ENCODE measurements around the gene MEIS2.

MEIS2 gene

DNA sequence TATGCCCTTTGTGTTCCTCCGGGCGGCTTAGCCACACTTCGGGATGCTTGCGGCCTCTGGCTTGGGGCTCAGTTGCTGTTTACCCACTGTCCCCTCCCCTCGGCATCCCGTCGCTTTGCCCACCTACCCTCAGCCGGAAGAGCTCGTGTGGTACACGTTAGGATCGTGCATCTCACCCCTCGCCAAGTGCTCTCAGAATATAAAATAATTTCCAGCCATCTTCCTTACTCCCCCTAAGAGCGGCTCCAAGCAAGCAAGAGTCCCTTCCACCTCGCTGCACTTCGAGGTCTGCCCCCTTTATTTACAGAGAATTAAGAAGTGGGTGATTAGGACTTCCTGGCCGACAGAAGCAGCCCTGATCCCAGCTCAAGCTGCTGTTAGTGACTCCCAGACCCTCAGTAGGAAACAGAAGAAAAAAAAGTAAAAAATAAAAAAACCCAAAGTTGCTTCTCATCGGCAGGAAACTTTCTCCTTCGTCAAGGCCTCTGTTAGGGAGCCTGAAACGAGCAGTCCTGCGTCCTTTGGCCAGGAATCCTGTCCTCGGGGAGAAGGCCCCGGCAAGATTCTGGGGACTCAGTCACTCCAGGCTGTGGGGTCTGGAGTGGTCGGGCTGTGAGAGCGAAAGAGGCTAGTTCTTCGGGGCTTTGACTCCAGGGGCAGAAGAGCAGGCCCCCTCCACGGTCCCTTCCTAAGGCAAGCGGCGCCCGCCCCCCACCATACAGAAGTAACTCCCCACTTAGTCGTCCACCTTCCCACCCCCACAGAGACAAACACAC lies 3.0 kb downstream of the MEIS2 start:
- DNase-seq = no peak

DNA sequence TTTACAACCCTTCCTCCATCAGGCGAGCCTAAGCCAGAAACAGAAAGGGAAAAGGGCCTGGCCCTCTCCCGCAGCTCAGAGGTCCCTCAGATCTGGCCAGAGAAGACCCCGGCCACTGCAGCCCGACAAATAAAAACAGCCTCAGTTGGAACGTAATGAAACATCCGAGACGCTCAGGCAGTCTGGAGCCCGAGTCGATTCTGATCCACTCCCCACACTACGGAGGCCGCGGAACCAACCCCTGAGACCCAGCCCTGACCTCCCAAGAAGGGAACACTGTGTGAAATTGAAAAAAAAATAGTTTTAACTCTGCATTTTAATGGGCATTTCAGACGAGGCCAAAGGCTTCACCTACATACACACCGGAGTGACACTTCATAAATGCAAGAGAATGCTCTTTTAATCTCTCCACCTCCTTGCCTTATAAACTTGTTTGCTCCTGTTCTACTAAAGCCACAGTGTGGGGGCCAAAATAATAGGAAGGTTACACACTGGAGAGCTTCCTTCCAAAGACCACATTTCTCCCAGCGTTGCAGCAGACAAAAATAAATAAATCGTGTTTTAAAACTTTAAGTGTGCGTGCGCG lies 3.7 kb downstream of the MEIS2 start:
- no peak for DNase-seq

DNA sequence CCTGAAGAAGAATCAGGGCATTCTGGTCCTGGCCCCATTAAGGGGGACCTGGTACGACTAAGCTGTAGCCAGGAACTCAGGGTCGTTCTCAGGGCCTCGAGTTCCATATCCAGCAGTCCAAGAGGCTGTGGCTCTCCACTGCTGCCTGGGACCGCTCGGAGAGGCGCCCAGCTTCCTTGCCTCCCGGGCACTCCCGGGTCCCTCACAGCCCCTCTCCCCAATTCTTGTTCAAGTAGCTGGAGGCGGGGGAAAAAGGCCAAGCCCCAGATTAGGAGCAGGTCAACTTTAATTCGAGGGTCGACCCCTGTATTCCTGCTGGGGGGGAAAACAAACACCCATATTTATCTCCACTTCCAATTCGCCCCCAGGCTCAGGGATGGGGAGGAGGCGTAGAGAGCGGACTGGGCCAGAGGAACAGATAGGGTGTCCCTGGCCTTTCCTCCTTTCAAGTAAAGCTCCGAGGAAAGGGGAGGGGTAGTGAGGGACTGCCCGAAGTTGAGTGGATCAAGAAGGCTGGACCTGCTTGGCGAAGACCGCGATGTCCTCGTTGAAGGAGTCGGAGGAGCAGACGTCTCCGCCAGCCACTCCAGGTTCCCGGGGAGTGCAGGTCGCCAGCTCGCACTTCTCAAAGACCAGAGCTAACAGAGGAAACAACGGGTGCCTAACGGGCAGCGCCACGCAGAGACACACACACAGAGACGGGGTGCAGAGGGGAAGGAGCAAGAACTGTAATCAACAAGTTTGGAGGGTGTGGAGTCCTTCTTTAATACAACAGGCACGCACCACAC lies 4.4 kb downstream of the MEIS2 start:
- DNase-seq = no peak

DNA sequence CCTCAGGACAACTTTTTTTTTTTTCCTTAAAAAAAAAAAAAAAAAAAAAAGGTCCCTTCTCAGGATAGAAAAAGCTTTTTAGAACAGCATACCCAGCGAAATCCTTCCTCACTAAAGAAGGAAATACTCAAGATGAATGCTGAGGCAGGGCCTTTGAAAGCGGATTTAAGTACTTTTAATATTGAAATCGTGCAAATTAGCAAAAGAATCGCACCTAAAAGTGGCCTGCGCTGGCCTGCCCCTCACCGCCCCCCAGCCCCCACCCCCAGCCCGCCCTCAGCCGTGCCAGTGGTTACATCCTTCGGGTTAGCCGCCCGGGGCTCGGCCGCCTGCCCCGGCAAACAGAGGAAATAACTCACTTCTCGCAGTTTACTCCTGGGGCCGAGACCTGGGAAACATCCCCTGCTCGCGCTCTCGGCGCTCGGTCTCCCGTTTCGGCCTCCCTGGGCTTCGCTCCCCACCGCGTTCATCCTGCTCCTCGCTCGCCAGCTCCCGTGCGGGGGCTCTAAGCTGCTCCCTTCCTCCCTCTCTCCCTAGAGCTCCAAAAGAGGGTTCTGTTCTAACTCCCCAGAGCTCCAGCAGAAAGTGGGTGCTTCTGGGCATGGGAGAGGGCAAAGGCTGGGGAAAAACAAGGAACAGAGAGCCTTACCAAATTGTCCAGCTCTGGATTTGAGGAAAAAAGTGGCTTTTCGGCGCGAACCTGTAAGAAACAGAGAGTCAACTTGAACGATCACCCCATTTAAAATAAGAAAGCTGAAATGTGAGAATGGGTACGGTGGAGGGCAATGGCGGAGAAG lies 5.2 kb downstream of the MEIS2 start:
- DNase-seq = no peak

DNA sequence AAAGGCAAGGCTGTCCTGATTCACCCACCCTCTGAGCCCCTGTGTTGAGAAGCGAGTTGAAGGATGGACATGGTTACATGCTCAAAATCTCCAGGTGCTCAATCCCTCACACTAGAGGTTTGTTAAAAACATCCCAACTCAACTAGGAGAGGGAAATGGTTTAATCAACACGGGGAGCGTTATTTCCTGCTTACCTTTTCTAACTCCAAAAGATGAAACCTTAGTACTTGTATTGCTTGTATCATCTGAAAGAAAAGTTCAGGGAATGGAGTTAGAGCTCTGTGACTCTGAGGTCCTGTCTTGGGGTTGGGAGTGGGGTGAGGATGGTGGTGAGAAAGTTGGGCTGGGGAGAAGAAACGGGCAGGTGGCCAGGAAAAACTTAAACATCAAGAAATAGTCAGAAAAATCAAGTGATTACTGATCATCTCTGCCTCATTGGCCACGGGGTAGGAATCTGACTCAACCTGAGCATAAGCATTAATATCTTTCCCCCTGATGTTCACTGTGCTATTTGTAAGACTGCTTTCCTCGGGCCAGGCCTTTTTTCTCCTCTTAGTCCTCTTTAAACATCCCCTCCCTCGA lies 5.9 kb downstream of the MEIS2 start:
- DNase-seq = no peak

DNA sequence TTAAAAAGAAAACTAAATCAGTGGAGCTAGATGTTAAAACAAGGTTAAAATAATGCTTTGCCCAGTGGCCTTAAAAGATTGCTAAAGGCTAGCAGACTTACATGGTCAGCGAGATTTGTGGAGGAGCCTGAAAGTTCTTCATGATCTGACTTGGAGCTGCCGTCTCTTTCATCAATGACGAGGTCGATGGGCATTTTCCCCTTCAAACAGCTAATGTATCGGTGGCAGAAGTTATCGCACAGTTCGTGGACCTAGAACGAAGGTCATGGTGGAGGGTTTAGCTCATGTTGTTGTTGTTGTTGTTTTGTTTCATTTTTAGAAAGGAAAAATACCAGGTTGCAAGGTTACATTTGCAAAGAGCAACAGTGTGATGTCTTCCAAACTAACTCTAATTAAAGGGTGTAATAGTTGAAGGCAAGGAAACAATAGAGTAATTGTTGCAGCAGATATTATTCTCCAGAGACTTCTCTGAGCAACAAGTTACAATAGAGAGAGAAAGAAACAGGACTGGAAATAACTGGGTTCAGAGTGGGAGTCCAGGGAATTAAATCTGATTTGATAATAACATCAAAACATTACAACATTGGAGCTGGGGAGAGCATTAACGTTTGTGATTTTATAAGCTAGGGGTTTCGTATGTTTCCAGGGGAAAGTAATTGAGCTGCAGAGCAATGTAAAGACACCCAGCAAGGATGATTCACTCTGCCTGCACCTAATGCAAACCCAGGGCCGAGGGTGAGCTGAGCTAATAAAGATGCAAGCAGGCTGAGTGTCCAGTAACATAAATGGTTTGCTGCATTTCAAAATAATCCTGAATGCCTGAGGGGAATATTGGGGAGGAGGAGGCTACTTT lies 6.6 kb downstream of the MEIS2 start:
- DNase-seq = no peak

DNA sequence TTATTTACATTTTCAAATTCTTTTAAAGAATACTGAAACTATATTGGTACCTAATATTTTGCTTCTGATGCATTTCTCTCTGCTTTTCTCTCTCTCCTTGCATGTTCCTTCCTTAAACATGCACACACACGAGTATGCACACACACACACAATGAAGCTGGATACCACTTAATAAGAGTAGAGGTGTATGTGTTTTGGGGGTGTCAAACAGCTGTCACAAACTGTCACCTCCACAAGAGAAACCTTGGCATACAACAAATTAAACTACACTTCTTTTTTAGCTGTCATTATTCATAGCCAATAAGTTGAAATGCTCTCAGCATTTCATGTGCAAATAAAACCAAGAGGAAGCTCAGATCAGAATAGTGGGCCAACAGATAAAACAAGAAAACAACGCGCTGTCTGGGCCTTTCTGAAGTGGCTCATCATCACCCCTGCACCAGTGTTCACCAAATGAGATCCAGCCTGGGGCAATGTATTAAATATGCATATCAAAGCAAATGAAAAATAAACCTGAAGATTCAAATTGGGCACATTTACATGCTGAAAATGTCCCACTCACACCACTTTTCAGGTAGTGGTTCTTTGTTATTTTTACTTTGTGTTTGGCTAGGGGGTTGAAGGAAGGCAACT lies 9.7 kb downstream of the MEIS2 start:
- DNase-seq = no peak

DNA sequence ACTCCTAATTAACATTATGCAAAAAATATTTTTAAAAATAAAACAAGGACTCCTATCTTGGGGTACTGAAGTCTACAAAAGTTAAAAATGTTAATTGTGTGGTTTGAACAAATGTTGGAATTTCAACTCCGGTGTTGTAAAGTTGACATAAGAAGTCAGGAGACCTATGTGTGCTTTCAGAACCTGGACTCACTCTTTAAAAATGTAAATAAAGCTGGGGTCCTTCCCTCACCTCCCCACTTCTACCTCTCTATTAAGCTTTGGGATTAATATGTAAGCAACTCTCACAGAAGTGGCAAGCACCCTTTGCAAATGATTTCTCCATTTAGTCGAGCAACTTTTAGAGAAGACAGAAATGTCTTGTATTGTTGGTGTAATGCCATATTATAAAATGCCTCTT lies 11.9 kb downstream of the MEIS2 start:
- DNase-seq = no peak

DNA sequence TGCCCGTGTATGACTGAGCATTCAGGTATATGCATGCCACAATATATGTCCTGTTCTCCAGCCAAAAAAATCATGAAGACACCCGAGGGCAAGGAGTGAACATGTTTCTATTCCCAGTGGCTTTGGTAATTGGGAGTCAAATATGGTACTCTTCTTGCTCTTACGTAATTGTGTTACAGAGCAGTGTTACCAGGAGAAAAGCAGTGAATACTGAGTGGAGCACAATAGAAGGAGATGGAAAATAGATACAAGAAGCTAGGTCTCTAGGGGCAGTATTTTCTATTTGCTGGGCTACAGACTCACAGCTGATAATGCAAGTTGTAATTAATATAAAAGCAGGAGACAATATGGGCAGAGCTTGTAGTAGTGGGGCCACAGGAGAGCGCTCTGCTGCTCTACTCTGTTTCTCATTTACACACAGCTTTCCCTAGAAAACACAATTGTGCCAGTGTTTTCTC lies 13.2 kb downstream of the MEIS2 start:
- DNase-seq = no peak

DNA sequence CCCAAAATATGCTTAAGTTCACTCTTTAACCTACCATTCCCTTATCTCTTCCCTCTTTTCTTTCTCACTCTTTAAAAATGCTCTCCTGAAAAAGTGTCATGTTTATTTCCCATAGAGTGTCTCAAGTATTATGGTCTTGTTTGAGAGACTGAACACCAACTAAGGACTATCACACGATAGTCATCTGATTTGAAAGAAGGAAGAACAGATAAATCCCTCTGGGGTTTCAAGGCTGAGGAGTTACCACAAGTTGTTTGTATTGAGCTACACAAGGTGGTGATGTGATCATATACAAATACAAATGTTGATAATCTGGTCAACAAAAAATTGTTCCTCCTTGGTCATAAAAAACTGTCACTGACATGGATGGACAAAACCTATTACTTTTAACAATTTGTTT lies 13.8 kb downstream of the MEIS2 start:
- no peak for DNase-seq

DNA sequence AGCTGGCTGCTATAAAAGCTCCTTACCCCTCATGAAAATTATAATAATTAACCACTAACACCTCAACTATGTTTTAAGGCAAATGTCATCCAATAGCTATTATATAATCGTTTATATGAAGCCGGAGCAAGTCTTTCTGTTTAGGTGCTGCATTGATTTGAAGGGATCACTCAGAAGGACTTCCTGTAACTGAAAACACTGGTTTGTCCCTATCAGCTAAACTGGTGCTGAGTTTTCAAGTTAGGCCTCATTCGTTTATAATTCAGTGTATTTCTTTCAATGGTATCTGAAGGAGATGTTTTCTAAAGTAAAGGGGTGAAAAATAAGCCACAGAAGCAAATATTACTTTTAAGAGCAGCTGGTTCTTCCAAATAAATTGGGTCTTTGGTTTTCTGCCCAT lies 14.2 kb downstream of the MEIS2 start:
- DNase-seq = no peak

DNA sequence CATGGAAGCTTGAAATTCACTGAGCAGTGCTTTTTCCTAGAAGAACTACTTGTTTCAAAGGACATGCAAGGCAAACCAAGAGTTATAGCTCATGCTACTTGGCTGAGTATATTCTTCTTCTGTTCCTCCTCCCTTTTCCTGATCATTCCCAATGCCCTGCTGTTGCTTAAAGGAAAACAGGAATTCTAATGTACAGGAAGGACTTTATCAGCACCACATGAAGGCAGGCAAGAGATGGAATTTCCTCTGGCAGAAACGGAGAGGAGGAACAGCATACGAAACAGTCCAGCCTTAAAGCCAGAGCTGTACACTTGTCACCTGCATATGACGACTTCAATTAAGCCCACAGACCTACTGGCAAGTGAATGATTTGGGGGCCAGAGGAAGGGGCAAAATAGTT lies 15.7 kb downstream of the MEIS2 start:
- no peak for DNase-seq

DNA sequence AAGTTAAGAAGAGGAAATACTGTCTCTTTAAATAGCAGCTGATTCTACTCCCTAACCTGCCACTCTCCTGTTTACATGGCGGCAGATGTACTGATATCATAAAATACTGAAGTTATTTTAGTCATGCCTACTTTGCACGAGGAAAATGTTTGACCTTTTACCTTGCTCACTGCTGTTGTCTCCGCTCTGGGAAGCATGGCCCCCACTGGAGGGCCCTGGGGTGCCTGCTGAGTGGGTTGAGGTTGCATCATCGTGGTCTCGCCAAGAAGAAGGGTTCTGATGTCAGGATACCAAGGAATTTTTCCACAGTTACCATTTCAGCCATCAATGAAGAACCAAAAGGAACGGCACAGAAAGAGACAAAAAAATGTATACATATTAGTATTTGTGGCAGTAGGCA lies 16.7 kb downstream of the MEIS2 start:
- DNase-seq = no peak

DNA sequence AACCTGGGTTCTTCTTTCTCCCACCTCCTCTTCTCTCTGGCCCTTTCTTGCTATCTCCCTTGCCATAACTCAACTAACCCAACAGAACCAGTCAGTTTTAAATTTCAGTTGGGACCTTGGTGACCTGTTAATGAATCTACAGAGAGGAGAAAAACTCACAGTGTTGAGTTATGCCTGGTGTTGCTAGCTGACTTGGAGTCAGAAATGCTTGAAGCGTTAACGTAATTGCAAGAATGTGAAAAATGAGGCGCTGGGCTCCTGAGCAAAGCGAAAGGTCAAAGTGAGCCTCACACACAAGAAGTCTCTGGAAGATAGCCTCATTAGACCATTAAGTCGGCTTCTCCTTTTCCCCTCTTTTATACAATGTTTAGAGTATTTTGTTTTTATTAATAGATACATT lies 18.4 kb downstream of the MEIS2 start:
- no peak for DNase-seq

DNA sequence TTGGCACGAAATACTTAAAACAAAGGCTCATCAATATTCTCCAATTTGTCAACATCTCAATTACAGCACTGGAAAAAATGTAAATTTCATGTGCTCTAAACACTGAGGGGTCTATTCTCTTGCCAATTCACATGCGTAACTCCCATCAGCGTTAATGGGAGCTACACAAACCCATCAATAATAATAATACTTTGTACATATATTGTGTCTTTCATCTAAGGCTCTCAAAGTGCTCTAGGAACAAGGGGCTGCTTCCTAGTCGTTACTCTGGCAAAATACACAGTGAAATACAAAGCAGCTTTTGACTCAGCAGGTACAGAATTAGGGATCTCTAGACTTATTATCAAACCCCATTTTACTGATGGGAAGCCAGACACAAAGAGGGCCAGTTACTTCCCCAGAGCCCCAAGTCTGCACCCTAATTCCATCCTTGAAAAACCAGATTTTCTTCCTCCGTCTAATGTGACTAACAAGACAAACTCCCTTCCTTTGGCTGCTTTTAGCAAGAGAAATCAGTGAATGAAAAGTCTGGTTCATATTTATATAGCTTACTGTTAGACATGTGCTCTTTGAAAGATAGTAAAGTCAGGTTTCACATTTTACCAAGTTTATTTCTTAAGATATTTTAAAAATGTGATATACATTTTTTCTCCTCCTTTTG lies 20.0 kb downstream of the MEIS2 start:
- no peak for DNase-seq

DNA sequence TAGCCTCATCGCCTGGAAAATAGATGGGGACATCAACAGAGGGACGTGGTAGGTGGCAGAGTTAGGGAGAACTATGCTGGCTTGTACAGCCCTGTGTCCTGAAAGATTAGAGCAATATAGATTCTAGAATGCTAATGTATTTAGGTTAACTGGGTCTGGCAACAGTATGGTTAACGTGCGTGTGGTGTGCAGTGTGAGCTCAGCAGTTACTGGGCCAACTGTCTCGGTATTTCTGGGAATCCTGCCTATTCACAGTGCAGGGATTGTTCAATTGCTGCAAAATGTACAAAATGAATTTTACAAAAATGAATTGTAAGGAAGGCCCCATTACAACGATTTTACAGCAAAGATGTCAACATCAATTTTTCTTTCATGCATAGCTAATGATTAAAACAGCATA lies 20.6 kb downstream of the MEIS2 start:
- DNase-seq = no peak

DNA sequence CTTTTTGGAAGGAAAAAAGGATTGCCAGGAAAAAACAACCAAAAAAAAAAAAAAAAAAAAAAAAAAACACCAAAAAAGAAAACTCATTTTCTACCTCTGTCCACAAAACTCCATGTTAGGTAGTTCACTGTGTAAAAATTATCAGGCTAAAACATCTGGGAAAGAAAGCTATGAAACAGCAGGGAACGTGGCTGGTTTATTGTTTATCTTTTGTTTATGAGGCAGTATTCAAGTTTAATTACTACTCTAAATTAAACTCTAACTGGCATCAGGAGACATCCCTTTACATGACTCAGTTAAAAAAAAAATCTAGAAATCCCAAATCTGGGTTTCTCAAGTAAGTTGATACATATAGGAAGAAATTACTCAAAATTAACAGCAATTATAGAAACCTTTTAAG lies 21.8 kb downstream of the MEIS2 start:
- no peak for DNase-seq

DNA sequence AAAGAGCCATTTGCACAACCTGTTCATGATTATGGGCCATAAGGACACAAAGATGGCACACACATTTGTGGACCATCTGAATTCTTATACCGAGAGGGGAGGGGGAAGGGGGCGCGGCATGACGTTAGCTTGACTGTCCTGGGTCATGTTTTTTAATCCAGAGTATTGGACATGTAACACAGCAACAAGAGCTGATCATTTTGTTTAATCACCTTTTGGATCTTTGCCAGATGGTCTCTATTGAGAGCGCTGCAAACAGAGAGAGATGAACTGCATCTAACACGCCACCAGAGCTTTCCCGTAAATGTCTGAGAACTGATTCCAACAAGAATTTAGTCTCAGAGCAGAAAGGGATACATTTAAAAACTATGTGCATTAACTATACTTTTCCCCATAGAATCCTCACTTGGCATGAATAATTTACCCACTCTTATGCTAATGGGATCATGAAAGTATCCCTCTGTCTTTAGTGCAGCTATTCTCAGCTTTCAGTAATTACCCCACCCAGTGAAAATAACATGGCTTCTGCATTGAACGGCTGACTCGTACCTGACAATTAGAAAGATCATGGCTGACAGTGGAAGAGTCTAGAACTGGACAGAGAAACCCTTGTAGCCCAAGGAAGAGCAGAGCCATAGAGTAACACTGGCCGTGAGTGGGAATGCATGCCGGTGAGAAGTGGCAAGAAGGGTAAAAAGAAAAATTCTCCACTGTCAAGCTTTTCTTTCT lies 22.6 kb downstream of the MEIS2 start:
- DNase-seq = peak; percentile 50

DNA sequence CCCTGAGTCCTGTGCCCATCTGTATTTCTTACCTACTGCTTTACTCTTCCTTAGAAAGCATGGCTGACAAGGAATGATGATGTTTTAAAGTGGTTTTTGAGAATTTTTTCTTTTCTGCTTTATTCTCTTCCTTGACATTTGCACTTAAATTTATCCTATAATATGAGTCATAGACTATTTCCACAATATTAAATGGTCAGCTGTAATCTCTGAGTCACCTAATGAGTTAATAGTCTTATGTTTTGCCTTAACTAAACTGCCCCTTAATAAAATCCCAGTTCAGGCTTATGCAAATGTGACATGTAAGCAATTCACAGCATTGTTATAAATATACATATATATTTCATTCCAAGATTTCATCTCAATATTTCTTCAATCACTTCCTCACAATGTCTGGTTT lies 23.8 kb downstream of the MEIS2 start:
- no peak for DNase-seq

DNA sequence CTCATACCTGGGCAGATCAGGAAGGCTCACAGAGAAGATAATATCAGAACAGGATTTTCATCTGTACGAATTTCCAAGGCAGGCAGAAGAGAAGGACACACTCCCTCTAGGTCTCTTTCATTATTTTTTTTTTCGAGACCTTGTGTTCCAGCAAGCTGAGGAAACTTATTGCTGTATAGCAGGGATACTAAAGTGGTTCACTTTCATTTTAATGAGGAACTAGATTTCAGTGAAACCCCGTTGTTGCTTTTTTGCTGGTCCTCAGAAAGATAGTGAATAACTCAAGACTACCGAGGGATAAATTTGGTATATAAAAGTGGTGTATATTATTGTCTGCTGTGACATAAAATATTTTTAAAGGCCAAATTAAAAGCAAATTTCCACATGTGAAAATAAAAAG lies 24.6 kb downstream of the MEIS2 start:
- no peak for DNase-seq
